IMR-90 (cell line): ENCODE measurements around the gene CHGA.

Experiments
- CEBPB ChIP-seq: IDR thresholded peaks from 2 replicates; pipeline ENCODE4 v1.6.1; 2012; ENCODE audit warnings: low read depth, low read length, improper control_type of control experiment
- CTCF ChIP-seq: conservative IDR thresholded peaks from 2 replicates; pipeline ENCODE4 v1.5.1; 2012; ENCODE audit warnings: mild to moderate bottlenecking, low read depth, low read length, improper control_type of control experiment
- FOS ChIP-seq: fragments of 150-350 bp; IDR thresholded peaks from 2 replicates; pipeline ENCODE4 v1.6.1; 2016; ENCODE audit warnings: low read depth, low read length
- POLR2A ChIP-seq: IDR thresholded peaks from 2 replicates; pipeline ENCODE4 v1.6.1; 2012; ENCODE audit warnings: mild to moderate bottlenecking, low read depth, low read length
- RFX5 ChIP-seq: IDR thresholded peaks from 2 replicates; pipeline ENCODE4 v1.8.0; 2012; ENCODE audit warnings: low read depth, mild to moderate bottlenecking, low read length, moderate library complexity
- SMC3 ChIP-seq: fragments of 150-350 bp; IDR thresholded peaks from 2 replicates; pipeline ENCODE4 v1.6.1; 2016; ENCODE audit warnings: low read depth, mild to moderate bottlenecking, antibody characterized with exemption, low read length, moderate library complexity
- USF2 ChIP-seq: fragments of 150-350 bp; IDR thresholded peaks from 2 replicates; pipeline ENCODE4 v1.6.1; 2017; ENCODE audit warnings: mild to moderate bottlenecking, antibody characterized with exemption, low read length, low read depth

- TF ChIP-seq POLR2A, result no peak
- TF ChIP-seq SMC3, result no peak
- TF ChIP-seq CTCF, result no peak
- TF ChIP-seq USF2, result no peak
- no peak for TF ChIP-seq CEBPB
- TF ChIP-seq RFX5, result no peak
- TF ChIP-seq FOS, result no peak
Measured at GRCh38 chr14:92895352-92895878, 27.5 kb upstream of the CHGA start.
